Caco-2 (cell line): Measurements from ENCODE around the gene TOX3. TPM values are rescaled to one million over a fixed set of nuclear protein-coding genes. Genes with fewer than 3 reads are reported as not detected.
A peak's percentile ranks its signal among the peaks of the same experiment; 100 is the strongest.

Experiments
- BruUV-seq: library from RNA; stranded (reverse); fragments of 400-500 nt; replicated peaks from 2 replicates; lab custom pipeline; 2021; lab: Mats Ljungman, UMichigan
- CTCF ChIA-PET: fragments of 300-600 bp; sonication (Branson Sonifier 250); formaldehyde crosslinking; loops from one replicate; lab custom pipeline; 2022; ENCODE audit warnings: antibody characterized with exemption; lab: Charles Lee
- POLR2A ChIA-PET: fragments of 300-600 bp; sonication (Branson Sonifier 250); formaldehyde crosslinking; loops from one replicate; lab custom pipeline; 2022; ENCODE audit warnings: antibody characterized with exemption; lab: Charles Lee
- DNase-seq, 2 experiments: peaks; one replicate each; pipeline versions ENCODE4 v3.0.0 to v3.0.0-alpha.2; 2020 to 2022
- H3K27me3 ChIP-seq: replicated peaks from 2 replicates; pipeline ENCODE4 v1.6.0; 2011; ENCODE audit warnings: low read length; ENCODE audit not compliant: control insufficient read depth, insufficient read depth
- H3K36me3 ChIP-seq: 2 replicates; pipeline ENCODE4 v1.5.1; 2011; ENCODE audit warnings: low read length; ENCODE audit not compliant: control insufficient read depth, insufficient read depth
- H3K4me1 ChIP-seq: fragments of 250-450 bp; sonication (Bioruptor Pico); 2 replicates; pipeline ENCODE4 v1.5.1; 2020; ENCODE audit warnings: mild to moderate bottlenecking
- H3K4me3 ChIP-seq: 2 replicates; pipeline ENCODE4 v1.5.1; 2011; ENCODE audit warnings: low read depth, mild to moderate bottlenecking, control low read depth, low read length
- H3K9me3 ChIP-seq: fragments of 250-450 bp; sonication (Bioruptor Pico); 2 replicates; pipeline ENCODE4 v1.5.1; 2020; ENCODE audit warnings: mild to moderate bottlenecking, moderate library complexity
- H3K27ac Mint-ChIP-seq: one replicate; pipeline ENCODE4 v1.8.0; 2022; ENCODE audit warnings: mixed read lengths; ENCODE audit not compliant: unreplicated experiment
- H3K27me3 Mint-ChIP-seq: one replicate; pipeline ENCODE4 v1.8.0; 2022; ENCODE audit warnings: mixed read lengths; ENCODE audit not compliant: insufficient read depth, unreplicated experiment
- H3K36me3 Mint-ChIP-seq: one replicate; pipeline ENCODE4 v1.8.0; 2022; ENCODE audit warnings: mild to moderate bottlenecking, mixed read lengths; ENCODE audit not compliant: insufficient read depth, unreplicated experiment
- H3K4me1 Mint-ChIP-seq: one replicate; pipeline ENCODE4 v1.8.0; 2022; ENCODE audit warnings: low read depth, mixed read lengths; ENCODE audit not compliant: unreplicated experiment
- H3K4me3 Mint-ChIP-seq: one replicate; pipeline ENCODE4 v1.8.0; 2022; ENCODE audit warnings: mild to moderate bottlenecking, moderate library complexity, mixed read lengths; ENCODE audit not compliant: unreplicated experiment
- H3K9me3 Mint-ChIP-seq: one replicate; pipeline ENCODE4 v1.8.0; 2022; ENCODE audit warnings: mixed read lengths; ENCODE audit not compliant: unreplicated experiment
- CTCF ChIP-seq, 2 experiments: fragments of 200-600 bp in 1 of 2; IDR thresholded peaks; 1 replicate in 1 of 2; 2 replicates in 1 of 2; pipeline versions ENCODE4 v1.5.1 to v1.8.0; 2011 to 2022; ENCODE audit warnings: antibody characterized with exemption in 1 of 2, control low read depth in 1 of 2, inconsistent platforms in 1 of 2, low read depth in 1 of 2, low read length in 1 of 2, mild to moderate bottlenecking in 1 of 2, moderate library complexity in 1 of 2; ENCODE audit not compliant: insufficient read depth in 1 of 2, severe bottlenecking in 1 of 2, unreplicated experiment in 1 of 2
- intact Hi-C: fragments of 100-400 bp; cut with micrococcal nuclease; formaldehyde crosslinking; loops from one replicate; pipeline ENCODE4 v1.10.0; 2022; ENCODE audit not compliant: unreplicated experiment
- total RNA-seq: library from RNA; stranded (reverse); gene quantifications from 2 replicates; pipeline ENCODE4 v1.2.3, GENCODE V29; 2022

TOX3 gene
- total RNA-seq, 1 experiment from 2014 or later: 3.6 TPM

DNA sequence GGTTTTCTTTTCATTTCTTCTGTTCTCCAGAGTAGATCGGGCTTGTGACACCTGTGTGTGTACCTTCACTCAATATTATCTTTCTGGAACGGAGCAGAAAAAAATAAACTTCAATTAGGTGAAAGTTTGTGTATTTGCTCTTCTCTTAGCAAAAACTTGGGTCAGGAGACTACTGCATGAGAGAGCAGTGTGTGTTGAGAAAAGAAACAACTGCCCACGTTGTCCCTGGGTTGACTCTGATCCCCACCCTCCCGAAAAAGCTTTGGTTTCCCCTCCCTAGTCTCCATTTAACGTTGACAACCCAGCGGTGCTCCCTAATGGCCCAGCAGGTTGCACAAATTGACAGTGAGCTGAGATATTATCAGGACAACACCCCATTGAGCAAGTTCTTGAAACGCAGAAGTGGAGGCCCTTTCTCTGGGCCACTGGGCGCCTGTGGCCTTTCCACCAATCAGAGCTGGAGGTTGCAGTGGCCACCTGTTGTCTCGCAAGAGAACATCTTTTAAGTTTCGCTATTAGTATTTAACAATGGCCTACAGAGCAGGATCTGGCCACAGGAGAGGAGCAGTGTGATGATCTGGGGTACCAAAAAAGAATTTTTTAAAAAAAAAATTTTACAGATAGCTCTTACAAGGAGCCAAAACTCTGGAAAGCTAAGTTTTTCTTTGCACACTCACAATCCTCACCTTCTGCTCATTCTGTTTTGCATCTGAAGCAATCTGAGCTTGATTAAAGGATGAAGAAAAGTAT lies 1.5 kb upstream of the TOX3 start:
- 0 out of 2 replicates have a peak, but pooled peaks cover 3% of the 10 kb centered on the region for H3K4me1 ChIP-seq
- no peak for DNase-seq
- H3K9me3 Mint-ChIP-seq: no peaks in the 10 kb centered on the region
- H3K27me3 ChIP-seq: no peaks in the 10 kb centered on the region
- no peak for TF ChIP-seq CTCF (IDR thresholded peaks at IDR 0.05; ENCODE audit: insufficient read depth in 1 of 2, low read depth in 1 of 2, low read length in 1 of 2, severe bottlenecking in 1 of 2, unreplicated experiment in 1 of 2)
- no peaks in the 10 kb centered on the region for H3K9me3 ChIP-seq
- peaks cover 3% of the 10 kb centered on the region for H3K27me3 Mint-ChIP-seq
- intact Hi-C loops: loop anchor here (5.0 kb wide), 2 partner anchors 56 to 106 kb away; no protein-coding TSS in a partner anchor
- ChIA-PET CTCF (no interaction called here), POLR2A (no interaction called here)
- H3K4me3 ChIP-seq: no peak overlapping the region
- H3K4me1 Mint-ChIP-seq: peaks cover 6% of the 10 kb centered on the region
- H3K36me3 ChIP-seq: no peaks in the 10 kb centered on the region
- H3K27ac Mint-ChIP-seq: no peak overlapping the region
- H3K4me3 Mint-ChIP-seq: peak overlapping the region; percentile 80
- BruUV-seq: no TSS peak
- H3K36me3 Mint-ChIP-seq: no peaks in the 10 kb centered on the region

DNA sequence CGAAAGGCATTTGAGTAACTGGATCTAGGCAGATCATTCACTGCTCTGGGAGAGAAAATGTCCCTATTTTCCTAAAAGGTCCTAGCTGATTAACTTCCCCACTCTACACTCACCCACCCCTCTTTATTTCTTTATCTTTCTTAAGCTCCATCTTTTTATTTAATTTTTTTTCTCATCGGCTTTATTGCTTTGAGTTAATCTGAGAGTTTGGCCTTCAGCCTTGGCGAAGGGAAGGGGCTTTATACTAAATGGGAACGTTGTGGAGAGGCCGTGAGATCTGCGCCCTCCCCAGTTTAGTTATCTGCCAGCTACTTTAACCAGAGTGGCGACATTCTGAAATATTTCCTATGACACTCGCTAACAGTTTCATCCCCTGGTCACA lies 882 bp upstream of the TOX3 start:
- Histone ChIP-seq H3K9me3 (no peaks in the 10 kb centered on the region), H3K27me3 (no peaks in the 10 kb centered on the region), H3K4me1 (0 out of 2 replicates have a peak, but pooled peaks cover 3% of the 10 kb centered on the region), H3K36me3 (no peaks in the 10 kb centered on the region), H3K4me3 (peak overlapping the region; percentile 80)
- Mint-ChIP-seq H3K9me3 (no peaks in the 10 kb centered on the region), H3K4me3 (peak overlapping the region; percentile 80), H3K27ac (no peak overlapping the region), H3K27me3 (peaks cover 3% of the 10 kb centered on the region), H3K36me3 (no peaks in the 10 kb centered on the region), H3K4me1 (peaks cover 6% of the 10 kb centered on the region)
- ChIA-PET CTCF (no interaction called here), POLR2A (no interaction called here)
- BruUV-seq: no TSS peak
- no peak for DNase-seq
- intact Hi-C loops: loop anchor here (5.0 kb wide), 2 partner anchors 56 to 106 kb away; no protein-coding TSS in a partner anchor
- TF ChIP-seq CTCF (IDR thresholded peaks at IDR 0.05; ENCODE audit: insufficient read depth in 1 of 2, low read depth in 1 of 2, low read length in 1 of 2, severe bottlenecking in 1 of 2, unreplicated experiment in 1 of 2): no peak

- H3K9me3 Mint-ChIP-seq: no peaks in the 10 kb centered on the region
- peak in 1 of 2 experiments; percentile 22 for DNase-seq
- no peaks in the 10 kb centered on the region for H3K27me3 ChIP-seq
- H3K27ac Mint-ChIP-seq: no peak overlapping the region
- TF ChIP-seq CTCF (IDR thresholded peaks at IDR 0.05; ENCODE audit: insufficient read depth in 1 of 2, low read depth in 1 of 2, low read length in 1 of 2, severe bottlenecking in 1 of 2, unreplicated experiment in 1 of 2): no peak
- H3K9me3 ChIP-seq: no peaks in the 10 kb centered on the region
- no TSS peak for BruUV-seq
- peak overlapping the region; percentile 77 for H3K4me3 Mint-ChIP-seq
- intact Hi-C loops: loop anchor here (5.0 kb wide), 2 partner anchors 54 to 104 kb away; no protein-coding TSS in a partner anchor
- ChIA-PET POLR2A (no interaction called here), CTCF (no interaction called here)
- peak overlapping the region; percentile 80 for H3K4me3 ChIP-seq
- H3K4me1 Mint-ChIP-seq: peaks cover 6% of the 10 kb centered on the region
- H3K4me1 ChIP-seq: 0 out of 2 replicates have a peak, but pooled peaks cover 3% of the 10 kb centered on the region
- H3K36me3 ChIP-seq: no peaks in the 10 kb centered on the region
- no peaks in the 10 kb centered on the region for H3K36me3 Mint-ChIP-seq
- peaks cover 3% of the 10 kb centered on the region for H3K27me3 Mint-ChIP-seq
These were observed 496 bp downstream of the TOX3 start for GRCh38 chr16:52546291-52547003.
